Karpas-422 (cell line): ENCODE data around the gene SLC7A11. TPM values are rescaled to one million over a fixed set of nuclear protein-coding genes. Genes with fewer than 3 reads are reported as not detected.
A peak's percentile ranks its signal among the peaks of the same experiment; 100 is the strongest.

ENCODE experiments used
- DNase-seq: peaks from one replicate; pipeline ENCODE4 v3.0.0-alpha.2; 2015
- H2AFZ ChIP-seq: fragments of 200-600 bp; sonication (generic); 2 replicates; pipeline ENCODE4 v1.6.1; 2014; ENCODE audit warnings: antibody characterized with exemption, low read length, mixed read lengths
- H3K27ac ChIP-seq: fragments of 200-600 bp; sonication (generic); 2 replicates; pipeline ENCODE4 v1.5.1; 2014; ENCODE audit warnings: mild to moderate bottlenecking, low read length, moderate library complexity
- H3K27me3 ChIP-seq: fragments of 200-600 bp; sonication (generic); 2 replicates; pipeline ENCODE4 v1.6.1; 2014; ENCODE audit warnings: low read length, mixed read lengths
- H3K36me3 ChIP-seq: fragments of 200-600 bp; sonication (generic); 2 replicates; pipeline ENCODE4 v1.6.1; 2014; ENCODE audit warnings: low read length, mixed read lengths; ENCODE audit not compliant: insufficient read depth
- H3K4me1 ChIP-seq: fragments of 200-600 bp; sonication (generic); 2 replicates; pipeline ENCODE4 v1.6.1; 2014; ENCODE audit warnings: mild to moderate bottlenecking, low read length, mixed read lengths
- H3K4me2 ChIP-seq: fragments of 200-600 bp; sonication (generic); 2 replicates; pipeline ENCODE4 v1.6.1; 2014; ENCODE audit warnings: low read length, low read depth, mild to moderate bottlenecking; ENCODE audit not compliant: poor library complexity, severe bottlenecking
- H3K4me3 ChIP-seq: fragments of 200-600 bp; sonication (generic); 2 replicates; pipeline ENCODE4 v1.5.1; 2014; ENCODE audit warnings: mild to moderate bottlenecking, antibody characterized with exemption, low read length, mixed read lengths
- H3K79me2 ChIP-seq: fragments of 200-600 bp; sonication (generic); 2 replicates; pipeline ENCODE4 v1.6.1; 2014; ENCODE audit warnings: mild to moderate bottlenecking, low read length, mixed read lengths
- H3K9ac ChIP-seq: fragments of 200-600 bp; sonication (generic); 2 replicates; pipeline ENCODE4 v1.6.0; 2014; ENCODE audit warnings: low read length
- H3K9me2 ChIP-seq: fragments of 200-600 bp; sonication (generic), shearing (Covaris generic); replicated peaks from 2 replicates; pipeline ENCODE4 v1.6.0; 2014; ENCODE audit warnings: mild to moderate bottlenecking, low read length, moderate library complexity; ENCODE audit not compliant: insufficient read depth
- H3K9me3 ChIP-seq: fragments of 300-700, 200-600 bp; sonication (generic); 2 replicates; pipeline ENCODE4 v1.6.1; 2014; ENCODE audit warnings: low read length, mixed read lengths
- H4K20me1 ChIP-seq: fragments of 200-600 bp; sonication (generic); 2 replicates; pipeline ENCODE4 v1.6.1; 2014; ENCODE audit warnings: mild to moderate bottlenecking, antibody characterized with exemption, low read length, low read depth; ENCODE audit not compliant: insufficient read depth
- total RNA-seq: library from RNA; depleted of rRNA; stranded (reverse); fragments of >200 nt; shearing (Covaris generic); gene quantifications from 2 replicates; pipeline ENCODE4 v1.2.3, GENCODE V29; 2014; ENCODE audit warnings: low replicate concordance

Gene SLC7A11
- total RNA-seq, 1 experiment from 2014 or later: 24.0 TPM

- Histone ChIP-seq H3K27ac (no peak overlapping the region), H3K9me2 (no peaks in the 10 kb centered on the region), H3K9ac (no peak overlapping the region), H2AFZ (no peak overlapping the region), H3K4me3 (no peak overlapping the region), H3K79me2 (no peaks in the 10 kb centered on the region), H3K4me2 (no peak overlapping the region), H4K20me1 (no peaks in the 10 kb centered on the region), H3K36me3 (no peaks in the 10 kb centered on the region), H3K27me3 (no peaks in the 10 kb centered on the region), H3K4me1 (no peaks in the 10 kb centered on the region), H3K9me3 (no peaks in the 10 kb centered on the region)
- no peak for DNase-seq
These were observed 106.5 kb downstream of the SLC7A11 start for GRCh38 chr4:138135610-138136009.

GRCh38 chr4:138118270-138118669 lies 123.9 kb downstream of the SLC7A11 start:
- no peaks in the 10 kb centered on the region for H3K9me2 ChIP-seq
- no peaks in the 10 kb centered on the region for H3K36me3 ChIP-seq
- H3K79me2 ChIP-seq: no peaks in the 10 kb centered on the region
- no peak overlapping the region for H3K4me2 ChIP-seq
- H3K9ac ChIP-seq: no peak overlapping the region
- no peak overlapping the region for H3K27ac ChIP-seq
- H3K9me3 ChIP-seq: no peaks in the 10 kb centered on the region
- no peak for DNase-seq
- H3K4me3 ChIP-seq: no peak overlapping the region
- H4K20me1 ChIP-seq: no peaks in the 10 kb centered on the region
- H3K27me3 ChIP-seq: no peaks in the 10 kb centered on the region
- H3K4me1 ChIP-seq: peaks cover 31% of the 10 kb centered on the region
- H2AFZ ChIP-seq: no peak overlapping the region

DNA sequence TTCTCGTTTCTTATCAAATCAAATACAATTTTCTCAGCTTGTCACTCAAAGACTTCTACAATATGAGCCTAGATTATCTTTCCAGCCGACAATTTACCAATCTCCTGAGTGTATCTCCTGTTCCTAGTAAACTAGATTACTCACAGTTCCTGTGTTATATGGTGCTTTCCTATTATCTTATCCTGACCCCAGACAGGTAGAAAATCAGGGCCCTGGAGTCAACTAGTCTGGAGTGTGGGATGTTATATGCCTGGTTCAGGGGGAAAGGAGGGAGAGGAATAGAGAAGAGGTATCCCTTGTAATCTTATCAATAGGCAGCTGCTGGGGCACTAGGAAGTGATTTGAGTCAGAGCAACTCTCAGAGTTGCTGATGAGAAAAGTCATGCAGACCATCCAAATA lies 127.1 kb downstream of the SLC7A11 start:
- Histone ChIP-seq H3K4me2 (peak overlapping the region; percentile 63), H3K9me3 (no peaks in the 10 kb centered on the region), H3K9ac (peak overlapping the region; percentile 42), H3K9me2 (no peaks in the 10 kb centered on the region), H3K4me1 (peaks cover 57% of the 10 kb centered on the region), H4K20me1 (no peaks in the 10 kb centered on the region), H3K27me3 (no peaks in the 10 kb centered on the region), H2AFZ (peak overlapping the region; percentile 38), H3K27ac (peak overlapping the region; percentile 81), H3K36me3 (no peaks in the 10 kb centered on the region), H3K79me2 (no peaks in the 10 kb centered on the region), H3K4me3 (peak overlapping the region; percentile 39)
- no peak for DNase-seq

DNA sequence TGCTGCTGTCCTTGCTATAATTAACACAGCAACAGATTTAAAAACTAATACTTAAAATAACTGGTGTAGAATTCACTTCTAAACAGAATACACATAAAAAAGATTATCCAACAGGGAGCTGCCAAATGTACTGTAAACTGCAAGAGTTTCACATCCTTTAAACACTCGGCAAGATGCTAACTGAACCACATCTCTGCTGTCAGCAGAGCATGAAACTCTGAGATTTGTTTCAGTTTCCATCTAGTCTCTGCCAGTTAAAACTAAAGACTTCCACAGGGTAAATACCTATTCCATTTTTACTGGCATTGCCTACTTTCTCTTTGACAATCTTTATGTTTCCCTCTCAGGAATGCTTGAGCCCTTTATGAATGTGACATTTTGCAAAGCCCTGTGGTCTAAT lies 127.7 kb downstream of the SLC7A11 start:
- peak overlapping the region; percentile 42 for H3K9ac ChIP-seq
- H3K36me3 ChIP-seq: no peaks in the 10 kb centered on the region
- no peaks in the 10 kb centered on the region for H3K9me3 ChIP-seq
- H3K79me2 ChIP-seq: no peaks in the 10 kb centered on the region
- no peaks in the 10 kb centered on the region for H3K9me2 ChIP-seq
- H2AFZ ChIP-seq: peak overlapping the region; percentile 38
- H3K27ac ChIP-seq: peak overlapping the region; percentile 81
- no peaks in the 10 kb centered on the region for H4K20me1 ChIP-seq
- peak overlapping the region; percentile 39 for H3K4me3 ChIP-seq
- H3K4me1 ChIP-seq: peaks cover 57% of the 10 kb centered on the region
- peak overlapping the region; percentile 63 for H3K4me2 ChIP-seq
- DNase-seq: peak; percentile 87
- no peaks in the 10 kb centered on the region for H3K27me3 ChIP-seq
